Activated T-cell treated with anti-CD3 and anti-CD28 coated beads, Interleukin-2, amount 50 U/mL, for 24 hours (primary cell): ENCODE results near the gene DMRTA2.
"Not testable (repeated sequence)": the region's sequence is repeated elsewhere in the genome, so short reads cannot be mapped to it uniquely, and the experiment has no call there.

Source experiments
- DNase-seq: peaks from one replicate; pipeline ENCODE4 v3.0.0-alpha.2; 2020
- H3K27ac Mint-ChIP-seq: 2 replicates; pipeline ENCODE4 v1.8.0; 2020; ENCODE audit warnings: mild to moderate bottlenecking, mixed read lengths
- H3K27me3 Mint-ChIP-seq: 2 replicates; pipeline ENCODE4 v1.8.0; 2020; ENCODE audit warnings: mixed read lengths
- H3K36me3 Mint-ChIP-seq: 2 replicates; pipeline ENCODE4 v1.8.0; 2020; ENCODE audit warnings: low read depth, mixed read lengths
- H3K4me1 Mint-ChIP-seq: 2 replicates; pipeline ENCODE4 v1.8.0; 2020; ENCODE audit warnings: low read depth, mixed read lengths
- H3K4me3 Mint-ChIP-seq: 2 replicates; pipeline ENCODE4 v1.8.0; 2020; ENCODE audit warnings: mild to moderate bottlenecking, moderate library complexity, mixed read lengths
- H3K9me3 Mint-ChIP-seq: 2 replicates; pipeline ENCODE4 v1.8.0; 2020; ENCODE audit warnings: mixed read lengths

DMRTA2 gene

DNA sequence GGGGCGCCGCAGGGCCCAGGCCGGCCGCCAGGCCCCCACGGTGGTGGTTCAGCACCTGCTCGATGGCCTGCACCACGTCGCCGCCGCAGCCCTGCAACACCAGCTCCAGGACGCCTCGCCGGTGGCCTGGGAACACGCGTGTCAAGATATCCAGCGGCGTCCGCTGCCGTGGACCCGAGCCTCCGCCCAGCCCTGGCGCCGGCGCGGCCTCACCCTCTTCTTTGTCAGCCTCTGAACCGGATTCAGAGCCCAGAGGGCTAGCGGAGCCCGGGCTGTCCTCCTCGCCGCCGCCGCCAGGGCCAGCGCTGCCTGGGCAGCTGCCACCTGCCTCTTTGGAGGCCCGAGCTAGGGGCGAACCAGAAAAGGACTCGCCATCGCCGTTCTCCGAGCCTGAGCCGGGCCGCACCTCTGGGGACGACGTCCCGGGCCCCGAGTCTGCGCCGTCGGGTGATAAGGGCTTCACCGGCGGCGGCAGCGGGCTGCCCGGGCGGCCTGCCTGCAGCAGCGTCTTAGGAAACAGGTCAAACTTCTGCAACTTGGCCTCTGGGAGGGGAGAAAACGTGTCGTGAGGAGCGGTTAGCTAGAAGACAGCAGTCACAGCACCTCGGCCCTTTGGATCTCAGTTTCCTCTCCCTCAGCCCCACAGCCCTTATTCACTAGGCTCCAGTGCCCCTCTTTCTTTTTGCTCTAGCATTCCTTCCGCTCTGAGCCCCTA, 3.9 kb downstream of the DMRTA2 start:
- H3K4me1 Mint-ChIP-seq: peaks cover 56% of the 10 kb centered on the region
- peaks cover 85% of the 10 kb centered on the region for H3K27me3 Mint-ChIP-seq
- no peaks in the 10 kb centered on the region for H3K9me3 Mint-ChIP-seq
- H3K27ac Mint-ChIP-seq: no peak overlapping the region
- peak; percentile 38 for DNase-seq
- H3K4me3 Mint-ChIP-seq: no peak overlapping the region
- H3K36me3 Mint-ChIP-seq: no peaks in the 10 kb centered on the region

DNA sequence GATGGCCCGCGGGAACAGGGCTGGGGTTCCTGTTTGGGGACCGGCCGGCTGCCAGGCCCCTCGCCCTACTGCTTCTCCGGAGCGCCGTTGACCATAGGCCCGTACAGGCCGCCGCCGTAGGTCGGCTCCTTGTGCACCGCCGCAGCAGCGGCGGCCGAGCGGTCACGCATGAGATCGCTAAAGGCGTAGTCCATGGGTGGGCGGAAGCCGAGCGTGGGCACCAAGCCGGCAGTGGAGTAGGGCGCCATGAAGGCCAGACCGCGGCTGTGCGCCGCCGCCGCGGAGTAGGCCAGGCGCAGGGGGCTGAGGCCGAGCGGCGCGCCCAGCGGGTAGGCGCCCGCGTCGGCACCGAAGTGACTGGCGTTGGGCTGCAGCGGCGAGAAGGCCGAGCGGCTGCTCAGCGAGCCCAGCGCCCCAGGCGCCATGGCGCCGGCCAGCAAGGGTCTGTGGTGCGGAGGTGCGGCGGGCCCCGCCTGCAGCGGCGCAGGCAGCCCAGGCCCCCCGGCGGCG, 4.6 kb downstream of the DMRTA2 start:
- peak; percentile 34 for DNase-seq
- Mint-ChIP-seq H3K9me3 (no peaks in the 10 kb centered on the region), H3K27me3 (peaks cover 85% of the 10 kb centered on the region), H3K4me1 (peaks cover 49% of the 10 kb centered on the region), H3K4me3 (no peak overlapping the region), H3K27ac (peak overlapping the region; percentile 47), H3K36me3 (no peaks in the 10 kb centered on the region)

- Mint-ChIP-seq H3K4me1 (peaks cover 44% of the 10 kb centered on the region), H3K36me3 (no peaks in the 10 kb centered on the region), H3K9me3 (peaks cover under 1% of the 10 kb centered on the region), H3K27ac (peak overlapping the region; percentile 40), H3K4me3 (no peak overlapping the region), H3K27me3 (peaks cover 83% of the 10 kb centered on the region)
- no peak for DNase-seq
These were observed 5.2 kb downstream of the DMRTA2 start for GRCh38 chr1:50417946-50418599.

DNA sequence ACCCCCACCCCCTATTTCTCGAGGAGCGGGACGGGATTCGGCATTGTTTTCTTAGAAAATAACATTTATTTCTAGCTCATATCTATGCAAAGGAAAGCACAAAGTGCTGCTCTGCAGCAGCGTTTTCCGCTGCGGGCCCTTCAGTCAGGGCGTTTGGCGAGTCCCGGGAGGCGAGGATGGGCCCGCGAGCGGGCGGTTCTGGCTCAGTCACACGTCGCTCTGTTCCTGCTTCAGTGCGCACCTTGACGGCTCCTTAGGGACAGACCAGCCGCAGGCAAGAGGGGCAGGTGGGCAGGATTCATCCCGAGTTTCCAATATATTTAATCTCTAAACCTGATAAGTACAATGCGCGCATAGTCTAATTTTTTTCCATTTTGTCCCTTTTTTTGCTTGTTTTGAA, 5.7 kb downstream of the DMRTA2 start:
- no peaks in the 10 kb centered on the region for H3K36me3 Mint-ChIP-seq
- DNase-seq: no peak
- peaks cover 82% of the 10 kb centered on the region for H3K27me3 Mint-ChIP-seq
- H3K4me3 Mint-ChIP-seq: peak overlapping the region; percentile 15
- H3K27ac Mint-ChIP-seq: peak overlapping the region; percentile 33
- peaks cover 40% of the 10 kb centered on the region for H3K4me1 Mint-ChIP-seq
- H3K9me3 Mint-ChIP-seq: peaks cover 3% of the 10 kb centered on the region

GRCh38 chr1:50416553-50417453, 6.4 kb downstream of the DMRTA2 start:
- Mint-ChIP-seq H3K27me3 (peaks cover 79% of the 10 kb centered on the region), H3K4me3 (peak overlapping the region; percentile 29), H3K9me3 (peaks cover 3% of the 10 kb centered on the region), H3K4me1 (peaks cover 33% of the 10 kb centered on the region), H3K27ac (peak overlapping the region; percentile 55), H3K36me3 (no peaks in the 10 kb centered on the region)
- no peak for DNase-seq

- no peak overlapping the region for H3K4me3 Mint-ChIP-seq
- H3K36me3 Mint-ChIP-seq: no peaks in the 10 kb centered on the region
- H3K4me1 Mint-ChIP-seq: peaks cover 29% of the 10 kb centered on the region
- H3K9me3 Mint-ChIP-seq: peaks cover 3% of the 10 kb centered on the region
- DNase-seq: no peak
- no peak overlapping the region for H3K27ac Mint-ChIP-seq
- peaks cover 74% of the 10 kb centered on the region for H3K27me3 Mint-ChIP-seq
These were observed 7.1 kb downstream of the DMRTA2 start for GRCh38 chr1:50416150-50416527.

- peaks cover 28% of the 10 kb centered on the region for H3K4me1 Mint-ChIP-seq
- peaks cover 3% of the 10 kb centered on the region for H3K9me3 Mint-ChIP-seq
- no peaks in the 10 kb centered on the region for H3K36me3 Mint-ChIP-seq
- peaks cover 76% of the 10 kb centered on the region for H3K27me3 Mint-ChIP-seq
- H3K27ac Mint-ChIP-seq: no peak overlapping the region
- DNase-seq: no peak
- no peak overlapping the region for H3K4me3 Mint-ChIP-seq
These were observed 7.8 kb downstream of the DMRTA2 start for GRCh38 chr1:50415235-50416149.

DNA sequence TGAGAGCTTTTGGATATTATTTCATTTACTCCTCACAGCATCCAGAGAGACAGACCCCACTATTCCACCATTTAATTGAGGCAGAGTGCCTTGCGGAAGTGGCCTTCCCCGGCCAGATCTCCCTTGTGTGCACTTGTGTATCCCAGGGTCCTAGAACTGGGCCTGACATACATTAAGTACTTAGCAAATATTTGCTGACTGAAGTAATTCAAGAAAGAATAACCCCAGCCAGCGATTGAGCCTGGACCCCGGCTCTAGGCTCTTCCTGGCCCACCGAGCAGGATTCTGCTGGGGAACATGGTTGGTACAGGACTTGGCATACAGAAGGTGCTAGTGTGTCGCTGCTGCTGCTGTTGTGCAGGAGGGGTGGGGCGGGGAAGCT, 8.4 kb downstream of the DMRTA2 start:
- H3K27me3 Mint-ChIP-seq: peaks cover 76% of the 10 kb centered on the region
- no peak for DNase-seq
- peaks cover 21% of the 10 kb centered on the region for H3K4me1 Mint-ChIP-seq
- peaks cover 3% of the 10 kb centered on the region for H3K9me3 Mint-ChIP-seq
- H3K36me3 Mint-ChIP-seq: no peaks in the 10 kb centered on the region
- H3K4me3 Mint-ChIP-seq: no peak overlapping the region
- H3K27ac Mint-ChIP-seq: no peak overlapping the region

DNA sequence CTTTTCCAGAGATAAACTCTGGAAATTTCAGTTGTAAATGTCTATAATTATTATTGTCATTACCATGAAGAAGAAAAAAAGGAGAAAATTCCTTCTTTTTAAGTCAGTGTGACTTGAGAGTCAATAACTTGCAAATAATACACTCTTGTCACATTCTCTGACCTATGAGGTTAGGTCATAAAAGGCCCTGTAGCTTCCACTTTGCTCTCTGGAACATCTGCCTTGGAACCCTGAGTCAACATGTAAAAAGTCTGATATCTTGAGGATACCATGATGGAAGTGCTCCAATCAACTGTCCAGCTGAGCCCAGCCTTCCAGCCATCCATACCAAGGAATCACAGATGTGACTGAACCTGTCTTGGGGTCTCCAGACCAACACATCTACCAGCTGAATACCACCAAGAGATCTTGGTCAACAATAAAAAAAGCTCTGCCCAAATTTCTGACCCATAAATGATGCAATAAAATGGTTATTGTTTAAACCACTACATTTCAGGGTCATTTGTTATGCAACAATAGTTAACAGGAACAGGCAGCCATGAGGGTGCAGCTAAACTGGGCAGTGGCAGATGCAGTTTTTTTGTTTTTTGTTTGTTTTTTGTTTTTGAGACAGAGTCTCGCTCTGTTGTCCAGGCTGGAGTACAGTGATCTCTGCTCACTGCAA, 10.3 kb downstream of the DMRTA2 start:
- Mint-ChIP-seq H3K4me1 (peaks cover 13% of the 10 kb centered on the region), H3K27ac (no peak overlapping the region), H3K36me3 (no peaks in the 10 kb centered on the region), H3K4me3 (no peak overlapping the region), H3K27me3 (peaks cover 70% of the 10 kb centered on the region), H3K9me3 (peaks cover 3% of the 10 kb centered on the region)
- no peak for DNase-seq

DNA sequence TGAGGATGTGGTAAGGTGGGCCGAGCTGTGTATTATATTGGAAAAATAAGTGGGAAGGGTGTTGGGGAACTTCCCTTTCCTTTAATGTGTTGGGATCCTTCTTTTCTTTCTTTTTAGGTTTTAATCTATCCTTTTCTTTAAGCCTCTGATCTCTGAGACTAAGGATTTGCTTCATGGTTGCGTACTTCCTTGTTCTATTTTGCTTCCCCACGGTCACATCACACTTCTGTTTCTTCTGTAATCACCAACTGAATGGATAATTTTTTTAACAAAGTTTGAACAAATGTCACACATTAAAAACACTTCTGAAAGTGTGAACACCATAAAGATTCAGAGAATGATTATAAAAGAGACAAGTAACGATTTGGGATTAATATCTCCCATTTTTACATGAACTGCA, 17.4 kb downstream of the DMRTA2 start:
- no peaks in the 10 kb centered on the region for H3K4me1 Mint-ChIP-seq
- no peak for DNase-seq
- no peaks in the 10 kb centered on the region for H3K36me3 Mint-ChIP-seq
- no peak overlapping the region for H3K4me3 Mint-ChIP-seq
- no peak overlapping the region for H3K27ac Mint-ChIP-seq
- no peaks in the 10 kb centered on the region for H3K9me3 Mint-ChIP-seq
- H3K27me3 Mint-ChIP-seq: peaks cover 60% of the 10 kb centered on the region

GRCh38 chr1:50393522-50394120, 29.6 kb downstream of the DMRTA2 start:
- H3K4me1 Mint-ChIP-seq: no peaks in the 10 kb centered on the region
- H3K4me3 Mint-ChIP-seq: no peak overlapping the region
- peaks cover 5% of the 10 kb centered on the region for H3K9me3 Mint-ChIP-seq
- no peaks in the 10 kb centered on the region for H3K36me3 Mint-ChIP-seq
- no peak overlapping the region for H3K27ac Mint-ChIP-seq
- H3K27me3 Mint-ChIP-seq: peaks cover 57% of the 10 kb centered on the region
- DNase-seq: no peak

DNA sequence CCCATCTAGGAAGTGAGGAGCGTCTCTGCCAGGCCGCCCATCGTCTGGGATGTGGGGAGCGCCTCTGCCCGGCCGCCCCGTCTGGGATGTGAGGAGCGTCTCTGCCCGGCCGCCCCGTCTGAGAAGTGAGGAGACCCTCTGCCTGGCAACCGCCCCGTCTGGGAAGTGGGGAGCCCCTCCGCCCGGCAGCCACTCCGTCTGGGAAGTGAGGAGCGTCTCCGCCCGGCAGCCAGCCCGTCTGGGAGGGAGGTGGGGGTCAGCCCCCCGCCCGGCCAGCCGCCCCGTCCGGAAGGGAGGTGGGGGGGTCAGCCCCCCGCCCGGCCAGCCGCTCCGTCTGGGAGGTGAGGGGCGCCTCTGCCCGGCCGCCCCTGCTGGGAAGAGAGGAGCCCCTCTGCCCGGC, 41.7 kb downstream of the DMRTA2 start:
- not testable (repeated sequence) for H3K27ac Mint-ChIP-seq, H3K4me3 Mint-ChIP-seq, H3K9me3 Mint-ChIP-seq, H3K4me1 Mint-ChIP-seq, H3K36me3 Mint-ChIP-seq, DNase-seq
- H3K27me3 Mint-ChIP-seq: peaks cover 14% of the 10 kb centered on the region

DNA sequence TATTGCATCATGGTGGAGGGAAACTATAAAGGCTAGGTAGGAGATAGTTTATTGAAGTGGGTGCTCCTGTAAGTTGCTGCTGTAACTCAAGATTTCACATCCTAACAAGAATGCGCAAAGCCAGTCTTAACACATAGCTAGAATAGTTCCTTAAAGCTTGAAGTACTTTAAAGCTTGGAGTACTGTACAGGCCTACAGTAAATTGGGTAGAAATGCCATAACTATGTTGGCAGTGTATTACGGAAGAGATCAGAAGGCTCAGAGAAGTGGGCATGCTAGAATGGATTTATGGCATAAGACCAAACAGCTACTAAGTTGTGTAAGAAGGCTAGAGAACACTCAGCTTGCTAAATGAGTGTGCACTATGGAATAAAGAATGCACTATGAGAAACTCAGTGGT, 44.5 kb downstream of the DMRTA2 start:
- H3K9me3 Mint-ChIP-seq: peaks cover 2% of the 10 kb centered on the region
- no peaks in the 10 kb centered on the region for H3K4me1 Mint-ChIP-seq
- no peak for DNase-seq
- no peak overlapping the region for H3K4me3 Mint-ChIP-seq
- H3K36me3 Mint-ChIP-seq: no peaks in the 10 kb centered on the region
- peaks cover 7% of the 10 kb centered on the region for H3K27me3 Mint-ChIP-seq
- H3K27ac Mint-ChIP-seq: no peak overlapping the region
